Right cardiac atrium (tissue), 5 donors: ENCODE data around the gene RHOC. TPM values are rescaled to one million over a fixed set of nuclear protein-coding genes. Genes with fewer than 3 reads are reported as not detected.

Experiments
- ATAC-seq, 2 donors: fragments of 200-7000 bp; cut with Tn5 transposase; one replicate each; pipeline versions ENCODE4 v1.8.0 to v1.9.1; 2020; ENCODE audit warnings: moderate library complexity in 2 of 2, mild to moderate bottlenecking in 1 of 2
- DNase-seq, 3 donors: peaks; one replicate each; pipeline ENCODE4 v3.0.0-alpha.2; 2020
- H3K27ac ChIP-seq: one replicate; pipeline ENCODE4 v1.5.1; 2013; ENCODE audit warnings: mild to moderate bottlenecking, low read length, control low read depth, moderate library complexity
- H3K27me3 ChIP-seq: one replicate; pipeline ENCODE4 v1.6.1; 2013; ENCODE audit not compliant: control insufficient read depth, insufficient read depth
- H3K4me1 ChIP-seq: one replicate; pipeline ENCODE4 v1.6.1; 2013; ENCODE audit warnings: low read length; ENCODE audit not compliant: control insufficient read depth, insufficient read depth
- H3K4me3 ChIP-seq: one replicate; pipeline ENCODE4 v1.5.1; 2013; ENCODE audit warnings: low read length, control low read depth
- H3K9me3 ChIP-seq: one replicate; pipeline ENCODE4 v1.6.1; 2013; ENCODE audit warnings: low read length; ENCODE audit not compliant: control insufficient read depth
- WGBS: extraction: QIAGEN DNeasy Blood & Tissue Kit; methylation state at CpG from one replicate; pipeline ENCODE4 v1.1.7; 2013; 5-methylcytosine and 5-hydroxymethylcytosine counted together
- intact Hi-C, 4 donors: fragments of 100-400 bp; cut with DNase I; formaldehyde crosslinking; loops; one replicate each; pipeline versions ENCODE4 v1.11.0 to v1.14.0; 2022 to 2023
- polyA plus RNA-seq: library from polyadenylated mRNA; stranded (reverse); fragments of 200-250 nt; gene quantifications from one replicate; pipeline ENCODE4 v1.2.3, GENCODE V29; 2013
- total RNA-seq, 4 donors: library from RNA; stranded (reverse); fragmentation: NEBNext Ultra II Directional; extraction: Animal tissue kit (Norgen Biotek cat#: 25700); gene quantifications; one replicate each; pipeline ENCODE4 v1.2.1, GENCODE V29; 2021
- donor health status: healthy with polysubstance abuse.
- donor health status: DM: no; HTN: yes; CAD: no.
- donor health status: DM: no; HTN: no; CAD: no.
- donor health status: DM: no; HTN: yes; CAD: no; lungs with severe emphysema.
- donor health status: DM: yes; HTN: yes; CAD: no.

RHOC gene
- total and polyA plus RNA-seq, 5 donors, result 169 to 262 (median 212) TPM

GRCh38 chr1:112666946-112667345 lies 40.0 kb downstream of the RHOC start:
- Histone ChIP-seq H3K4me3 (no peak overlapping the region), H3K9me3 (no peaks in the 10 kb centered on the region), H3K27me3 (no peaks in the 10 kb centered on the region), H3K27ac (no peak overlapping the region), H3K4me1 (no peaks in the 10 kb centered on the region)
- DNase-seq, result no peak
- intact Hi-C loops, result no loop called here
- 94% methylated on average over 2 of the region's 2 CpGs for WGBS
- no peak for ATAC-seq

GRCh38 chr1:112665857-112666256 lies 41.1 kb downstream of the RHOC start:
- no peak for DNase-seq
- 76% methylated on average over 3 of the region's 3 CpGs for WGBS
- no peak overlapping the region for H3K27ac ChIP-seq
- intact Hi-C loops, result no loop called here
- no peaks in the 10 kb centered on the region for H3K9me3 ChIP-seq
- H3K4me3 ChIP-seq, result no peak overlapping the region
- H3K27me3 ChIP-seq, result no peaks in the 10 kb centered on the region
- no peaks in the 10 kb centered on the region for H3K4me1 ChIP-seq
- ATAC-seq, result no peak

- WGBS, result 97% methylated on average over 1 of the region's 1 CpG
- no peak overlapping the region for H3K4me3 ChIP-seq
- ATAC-seq (no peak), DNase-seq (no peak)
- no peak overlapping the region for H3K27ac ChIP-seq
- no peaks in the 10 kb centered on the region for H3K4me1 ChIP-seq
- intact Hi-C loops, result no loop called here
- no peaks in the 10 kb centered on the region for H3K9me3 ChIP-seq
- H3K27me3 ChIP-seq, result no peaks in the 10 kb centered on the region
Observed at GRCh38 chr1:112651205-112651604, 55.7 kb downstream of the RHOC start.

Other genes starting within 250 kb of the RHOC start
- 10 to 100 TPM in 3 of 4 donors, 1 to 10 TPM in 1; 7.1 to 14.1 (median 11.9) TPM for gene WNT2B, start 198.2 kb downstream of the RHOC start, total RNA-seq
- gene WNT2B, start 198.2 kb downstream of the RHOC start, polyA plus RNA-seq, result 3.5 TPM
- 10 to 100 TPM; 13.7 to 18.9 (median 16.3) TPM for gene ST7L, start 88.0 kb downstream of the RHOC start, total RNA-seq
- 7.2 TPM for gene ST7L, start 88.0 kb downstream of the RHOC start, polyA plus RNA-seq
- 10 to 100 TPM; 30.2 to 53.4 (median 43.4) TPM for gene CAPZA1, start 87.3 kb downstream of the RHOC start, total RNA-seq
- 22.3 TPM for gene CAPZA1, start 87.3 kb downstream of the RHOC start, polyA plus RNA-seq
- gene MOV10, start 32.5 kb downstream of the RHOC start, total RNA-seq, result 10 to 100 TPM; 14.1 to 20.3 (median 18.3) TPM
- gene MOV10, start 32.5 kb downstream of the RHOC start, polyA plus RNA-seq, result 19.4 TPM
- 1 to 10 TPM; 5.5 to 9.0 (median 6.3) TPM for gene PPM1J, start 8.2 kb upstream of the RHOC start, total RNA-seq
- 6.4 TPM for gene PPM1J, start 8.2 kb upstream of the RHOC start, polyA plus RNA-seq
- 100 to 1,000 TPM in 1 of 4 donors, 10 to 100 TPM in 3; 62.7 to 123 (median 68.6) TPM for gene SLC16A1, start 249.1 kb upstream of the RHOC start, total RNA-seq
- gene SLC16A1, start 249.1 kb upstream of the RHOC start, polyA plus RNA-seq, result 35.4 TPM